Stimulated activated naive CD8-positive, alpha-beta T cell treated with anti-CD3 and anti-CD28 coated beads, Interleukin-15, Interleukin-2, amounts not matched to agents 100 ng/mL and 50 ng/mL, for 24 hours (primary cell): ENCODE measurements around the gene L3MBTL4.
"Not testable (repeated sequence)": the region's sequence is repeated elsewhere in the genome, so short reads cannot be mapped to it uniquely, and the experiment has no call there.

Experiments
- H3K27ac Mint-ChIP-seq: one replicate; pipeline ENCODE4 v1.8.0; 2021; ENCODE audit warnings: mild to moderate bottlenecking, mixed read lengths
- H3K27me3 Mint-ChIP-seq: one replicate; pipeline ENCODE4 v1.8.0; 2021; ENCODE audit warnings: mixed read lengths
- H3K36me3 Mint-ChIP-seq: one replicate; pipeline ENCODE4 v1.8.0; 2021; ENCODE audit warnings: low read depth, mixed read lengths
- H3K4me1 Mint-ChIP-seq: one replicate; pipeline ENCODE4 v1.8.0; 2021; ENCODE audit warnings: low read depth, mixed read lengths
- H3K4me3 Mint-ChIP-seq: one replicate; pipeline ENCODE4 v1.8.0; 2021; ENCODE audit warnings: mild to moderate bottlenecking, mixed read lengths
- H3K9me3 Mint-ChIP-seq: one replicate; pipeline ENCODE4 v1.8.0; 2021; ENCODE audit warnings: mixed read lengths

The L3MBTL4 gene

GRCh38 chr18:6086731-6087130, 328.0 kb downstream of the L3MBTL4 start:
- Mint-ChIP-seq H3K4me3 (no peak overlapping the region), H3K9me3 (peaks cover 5% of the 10 kb centered on the region), H3K27ac (no peak overlapping the region), H3K4me1 (peaks cover 6% of the 10 kb centered on the region), H3K36me3 (no peaks in the 10 kb centered on the region), H3K27me3 (no peaks in the 10 kb centered on the region)

GRCh38 chr18:6079406-6079805, 335.3 kb downstream of the L3MBTL4 start:
- H3K27me3 Mint-ChIP-seq, result no peaks in the 10 kb centered on the region
- no peak overlapping the region for H3K27ac Mint-ChIP-seq
- no peaks in the 10 kb centered on the region for H3K4me1 Mint-ChIP-seq
- H3K36me3 Mint-ChIP-seq, result no peaks in the 10 kb centered on the region
- H3K9me3 Mint-ChIP-seq, result peaks cover under 1% of the 10 kb centered on the region
- H3K4me3 Mint-ChIP-seq, result no peak overlapping the region

- Mint-ChIP-seq H3K4me3 (no peak overlapping the region), H3K9me3 (no peaks in the 10 kb centered on the region), H3K27ac (no peak overlapping the region), H3K4me1 (no peaks in the 10 kb centered on the region), H3K27me3 (no peaks in the 10 kb centered on the region), H3K36me3 (no peaks in the 10 kb centered on the region)
Observed at GRCh38 chr18:6078877-6079276, 335.8 kb downstream of the L3MBTL4 start.

GRCh38 chr18:6072423-6072822, 342.3 kb downstream of the L3MBTL4 start:
- not testable (repeated sequence) for H3K27ac Mint-ChIP-seq, H3K4me3 Mint-ChIP-seq, H3K27me3 Mint-ChIP-seq, H3K36me3 Mint-ChIP-seq, H3K4me1 Mint-ChIP-seq, H3K9me3 Mint-ChIP-seq

- H3K27me3 Mint-ChIP-seq, result peaks cover 8% of the 10 kb centered on the region
- no peaks in the 10 kb centered on the region for H3K9me3 Mint-ChIP-seq
- H3K27ac Mint-ChIP-seq, result no peak overlapping the region
- H3K36me3 Mint-ChIP-seq, result no peaks in the 10 kb centered on the region
- no peaks in the 10 kb centered on the region for H3K4me1 Mint-ChIP-seq
- no peak overlapping the region for H3K4me3 Mint-ChIP-seq
Observed at GRCh38 chr18:6069539-6069938, 345.2 kb downstream of the L3MBTL4 start.

GRCh38 chr18:6069103-6069502, 345.6 kb downstream of the L3MBTL4 start:
- no peak overlapping the region for H3K27ac Mint-ChIP-seq
- H3K36me3 Mint-ChIP-seq, result no peaks in the 10 kb centered on the region
- H3K27me3 Mint-ChIP-seq, result peaks cover 8% of the 10 kb centered on the region
- no peaks in the 10 kb centered on the region for H3K9me3 Mint-ChIP-seq
- H3K4me3 Mint-ChIP-seq, result no peak overlapping the region
- no peaks in the 10 kb centered on the region for H3K4me1 Mint-ChIP-seq

GRCh38 chr18:6060149-6060548, 354.6 kb downstream of the L3MBTL4 start:
- Mint-ChIP-seq H3K9me3 (no peaks in the 10 kb centered on the region), H3K27me3 (no peaks in the 10 kb centered on the region), H3K4me3 (no peak overlapping the region), H3K4me1 (no peaks in the 10 kb centered on the region), H3K36me3 (no peaks in the 10 kb centered on the region), H3K27ac (no peak overlapping the region)

- Mint-ChIP-seq H3K36me3 (no peaks in the 10 kb centered on the region), H3K4me1 (no peaks in the 10 kb centered on the region), H3K9me3 (no peaks in the 10 kb centered on the region), H3K27me3 (no peaks in the 10 kb centered on the region), H3K4me3 (no peak overlapping the region), H3K27ac (no peak overlapping the region)
Observed at GRCh38 chr18:6059551-6059950, 355.2 kb downstream of the L3MBTL4 start.

- H3K4me3 Mint-ChIP-seq, result no peak overlapping the region
- H3K4me1 Mint-ChIP-seq, result no peaks in the 10 kb centered on the region
- no peaks in the 10 kb centered on the region for H3K9me3 Mint-ChIP-seq
- H3K27me3 Mint-ChIP-seq, result no peaks in the 10 kb centered on the region
- no peak overlapping the region for H3K27ac Mint-ChIP-seq
- H3K36me3 Mint-ChIP-seq, result no peaks in the 10 kb centered on the region
Observed at GRCh38 chr18:6058941-6059340, 355.8 kb downstream of the L3MBTL4 start.

- Mint-ChIP-seq H3K36me3 (no peaks in the 10 kb centered on the region), H3K27me3 (no peaks in the 10 kb centered on the region), H3K27ac (no peak overlapping the region), H3K9me3 (no peaks in the 10 kb centered on the region), H3K4me3 (no peak overlapping the region), H3K4me1 (no peaks in the 10 kb centered on the region)
Observed at GRCh38 chr18:6057604-6058003, 357.1 kb downstream of the L3MBTL4 start.

GRCh38 chr18:6056171-6056910, 358.4 kb downstream of the L3MBTL4 start:
- Mint-ChIP-seq H3K4me1 (no peaks in the 10 kb centered on the region), H3K4me3 (no peak overlapping the region), H3K9me3 (no peaks in the 10 kb centered on the region), H3K36me3 (no peaks in the 10 kb centered on the region), H3K27me3 (no peaks in the 10 kb centered on the region), H3K27ac (no peak overlapping the region)

GRCh38 chr18:6055711-6056110, 359.0 kb downstream of the L3MBTL4 start:
- H3K27ac Mint-ChIP-seq, result no peak overlapping the region
- H3K9me3 Mint-ChIP-seq, result no peaks in the 10 kb centered on the region
- no peaks in the 10 kb centered on the region for H3K36me3 Mint-ChIP-seq
- no peak overlapping the region for H3K4me3 Mint-ChIP-seq
- no peaks in the 10 kb centered on the region for H3K27me3 Mint-ChIP-seq
- no peaks in the 10 kb centered on the region for H3K4me1 Mint-ChIP-seq

GRCh38 chr18:6054256-6054842, 360.4 kb downstream of the L3MBTL4 start:
- Mint-ChIP-seq H3K36me3 (no peaks in the 10 kb centered on the region), H3K9me3 (no peaks in the 10 kb centered on the region), H3K27me3 (no peaks in the 10 kb centered on the region), H3K27ac (no peak overlapping the region), H3K4me3 (no peak overlapping the region), H3K4me1 (no peaks in the 10 kb centered on the region)

- Mint-ChIP-seq H3K36me3 (no peaks in the 10 kb centered on the region), H3K27ac (no peak overlapping the region), H3K4me3 (no peak overlapping the region), H3K4me1 (no peaks in the 10 kb centered on the region), H3K9me3 (no peaks in the 10 kb centered on the region), H3K27me3 (no peaks in the 10 kb centered on the region)
Observed at GRCh38 chr18:6052449-6052913, 362.2 kb downstream of the L3MBTL4 start.

GRCh38 chr18:6047596-6047995, 367.1 kb downstream of the L3MBTL4 start:
- H3K27ac Mint-ChIP-seq, H3K4me3 Mint-ChIP-seq, H3K36me3 Mint-ChIP-seq, H3K27me3 Mint-ChIP-seq, H3K4me1 Mint-ChIP-seq: not testable (repeated sequence)
- peaks cover 22% of the 10 kb centered on the region for H3K9me3 Mint-ChIP-seq

- Mint-ChIP-seq H3K36me3 (no peaks in the 10 kb centered on the region), H3K27ac (no peak overlapping the region), H3K9me3 (peaks cover 32% of the 10 kb centered on the region), H3K4me1 (no peaks in the 10 kb centered on the region), H3K27me3 (no peaks in the 10 kb centered on the region), H3K4me3 (no peak overlapping the region)
Observed at GRCh38 chr18:6044773-6045172, 369.9 kb downstream of the L3MBTL4 start.
